Measurements from ENCODE around the gene TMEM44.
"Not testable (repeated sequence)": the region's sequence is repeated elsewhere in the genome, so short reads cannot be mapped to it uniquely, and the experiment has no call there.

The TMEM44 gene

GRCh38 chr3:194638991-194639605, 5.9 kb upstream of the TMEM44 start:
- no peak for DNase-seq

GRCh38 chr3:194637541-194638400, 4.6 kb upstream of the TMEM44 start:
- DNase-seq: no peak

GRCh38 chr3:194637066-194637465, 3.8 kb upstream of the TMEM44 start:
- DNase-seq: no peak

DNA sequence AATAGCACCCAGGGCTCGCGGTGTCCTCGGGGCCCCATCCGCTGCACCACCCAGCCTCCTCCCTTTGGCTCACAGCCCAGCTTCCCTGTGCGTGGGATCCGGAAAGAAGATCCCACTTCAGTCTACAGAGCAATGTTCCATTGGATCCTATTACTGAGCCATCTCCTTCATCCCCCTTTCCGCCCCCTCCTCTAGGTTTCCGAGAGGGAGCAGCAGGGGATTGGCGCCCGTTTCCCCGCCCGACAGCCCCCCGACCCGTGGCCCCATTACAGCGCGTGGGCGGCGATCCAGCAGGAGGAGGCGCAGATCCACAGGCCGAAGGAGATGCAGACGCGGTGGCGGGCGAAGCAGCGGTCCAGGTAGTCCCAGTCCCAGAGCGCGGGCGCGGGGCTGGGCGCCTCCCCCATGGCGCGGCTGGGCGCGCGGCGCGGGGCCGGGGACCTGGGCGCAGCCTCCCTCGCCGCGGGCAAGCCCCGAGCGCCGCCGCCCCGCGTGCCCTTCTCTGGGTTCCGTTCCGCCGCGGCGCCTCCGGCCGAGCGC, 340 bp downstream of the TMEM44 start:
- DNase-seq: peak; percentile 7

DNA sequence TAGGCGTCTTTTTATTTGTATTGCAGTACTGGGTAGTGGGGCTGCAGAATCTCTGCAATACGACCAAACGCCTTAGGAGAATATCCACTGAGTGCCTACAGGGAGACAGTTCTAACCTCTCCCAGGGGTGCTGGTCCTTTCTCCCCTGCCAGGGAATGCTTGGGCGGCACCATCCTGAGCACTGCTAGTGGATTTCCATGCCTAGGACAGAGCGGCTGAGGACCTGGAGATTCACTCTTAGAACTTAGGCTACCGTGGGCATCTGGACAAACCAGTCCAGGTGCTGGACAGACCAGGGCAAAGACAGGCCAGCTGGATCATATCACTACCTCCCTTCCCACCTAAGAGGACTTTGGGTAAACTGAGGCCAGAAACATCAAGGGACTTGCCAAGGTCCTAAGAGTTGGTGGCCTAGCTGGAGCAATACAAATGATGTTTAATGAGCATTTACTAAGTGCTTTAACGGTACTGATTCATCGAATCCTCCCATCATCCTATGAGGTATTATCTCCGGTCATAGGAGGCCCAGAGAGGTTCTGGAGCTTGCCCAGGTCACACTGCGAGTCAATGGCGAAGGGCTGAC, 902 bp downstream of the TMEM44 start:
- no peak for DNase-seq

GRCh38 chr3:194631696-194632095, 1.5 kb downstream of the TMEM44 start:
- DNase-seq: no peak

DNA sequence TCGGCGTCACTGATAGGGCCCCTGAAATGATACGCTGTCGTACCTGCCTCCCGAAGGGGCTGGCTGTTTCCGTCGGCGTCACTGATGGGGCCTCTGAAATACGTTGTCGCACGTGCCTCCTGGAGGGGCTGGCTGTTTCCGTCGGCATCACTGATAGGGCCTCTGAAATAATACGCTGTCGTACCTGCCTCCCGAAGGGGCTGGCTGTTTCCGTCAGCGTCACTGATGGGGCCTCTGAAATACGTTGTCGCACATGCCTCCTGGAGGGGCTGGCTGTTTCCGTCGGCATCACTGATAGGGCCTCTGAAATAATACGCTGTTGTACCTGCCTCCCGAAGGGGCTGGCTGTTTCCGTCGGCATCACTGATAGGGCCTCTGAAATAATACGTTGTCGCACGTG, 2.5 kb downstream of the TMEM44 start:
- not testable (repeated sequence) for DNase-seq

DNA sequence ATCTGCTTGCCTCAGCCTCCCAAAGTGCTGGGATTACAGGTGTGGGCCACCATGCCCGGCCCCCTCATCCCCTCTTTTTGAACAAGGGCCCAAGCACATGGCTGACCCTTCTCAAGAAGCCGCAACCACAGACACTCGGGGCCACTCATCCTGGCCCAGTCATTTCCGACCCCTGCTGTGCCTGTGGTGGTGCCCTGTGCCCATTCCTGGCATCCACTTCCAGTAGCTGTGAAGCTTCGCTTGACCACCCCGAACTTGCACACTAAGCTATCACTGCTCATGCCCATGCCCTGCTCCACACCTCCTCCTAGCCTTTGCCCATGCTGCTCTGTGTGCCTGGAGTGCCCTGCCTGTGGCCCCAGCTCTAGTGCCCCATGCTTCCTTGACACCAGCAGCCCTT, 8.3 kb downstream of the TMEM44 start:
- no peak for DNase-seq

DNA sequence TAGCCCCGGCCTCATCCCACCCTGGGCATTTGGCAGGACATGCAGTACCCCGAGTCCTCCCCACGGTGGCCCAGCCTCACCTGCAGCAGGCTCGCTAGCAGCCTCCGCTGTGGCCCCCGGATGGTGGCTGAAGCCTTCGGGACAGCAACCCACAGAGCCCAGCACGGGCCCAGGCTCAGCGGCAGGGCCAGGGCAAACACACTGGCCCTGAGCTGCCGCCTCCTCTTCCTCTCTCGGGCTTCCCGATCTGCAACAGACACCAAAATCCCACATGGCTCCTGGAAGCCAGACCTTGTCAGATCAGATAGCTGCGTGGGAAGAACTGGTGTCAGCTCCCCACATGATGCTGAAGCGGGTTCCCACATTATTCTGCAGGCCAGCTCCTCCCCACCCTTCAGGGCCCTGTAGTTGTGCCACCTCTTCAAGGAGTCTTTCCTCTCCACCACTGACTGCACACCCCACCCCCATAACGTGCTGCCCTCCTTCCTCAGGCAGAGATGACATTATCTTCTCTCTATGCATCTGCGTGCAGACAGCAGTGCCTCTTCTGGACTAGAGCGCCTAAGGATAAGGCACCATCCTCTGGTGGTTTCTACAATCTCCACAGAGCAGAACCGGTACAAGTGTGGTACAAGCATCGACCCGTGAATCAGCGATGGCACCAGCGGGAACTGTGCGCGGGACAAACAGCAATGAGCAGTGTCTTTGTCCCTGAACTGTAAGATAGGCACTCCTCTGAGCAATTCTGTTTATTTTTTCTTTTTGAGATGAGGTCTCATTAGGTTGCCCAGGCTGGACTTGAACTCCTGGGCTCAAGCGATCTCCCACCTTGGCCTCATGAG, 9.5 kb downstream of the TMEM44 start:
- DNase-seq: no peak

- DNase-seq: no peak
Observed at GRCh38 chr3:194622621-194623340, 10.4 kb downstream of the TMEM44 start.

DNA sequence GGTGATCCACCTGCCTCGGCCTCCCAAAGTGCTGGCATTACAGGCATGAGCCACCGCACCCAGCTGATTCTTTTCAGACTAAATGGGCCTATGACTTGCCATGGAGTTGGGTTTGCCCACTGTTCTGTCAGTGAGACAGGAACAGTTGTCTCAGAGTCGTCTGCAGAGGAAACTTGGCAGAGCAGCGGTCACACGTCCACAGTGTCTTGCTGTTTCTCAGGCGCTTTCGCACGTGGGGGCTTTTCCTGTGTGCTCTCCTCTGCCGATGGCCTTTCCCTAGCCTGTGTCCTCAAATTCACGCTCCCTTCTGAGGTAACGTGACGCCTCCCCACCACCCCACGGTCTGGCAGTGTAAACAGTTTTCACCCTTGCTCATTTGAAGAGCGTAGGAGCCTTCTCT, 11.3 kb downstream of the TMEM44 start:
- DNase-seq: no peak

DNA sequence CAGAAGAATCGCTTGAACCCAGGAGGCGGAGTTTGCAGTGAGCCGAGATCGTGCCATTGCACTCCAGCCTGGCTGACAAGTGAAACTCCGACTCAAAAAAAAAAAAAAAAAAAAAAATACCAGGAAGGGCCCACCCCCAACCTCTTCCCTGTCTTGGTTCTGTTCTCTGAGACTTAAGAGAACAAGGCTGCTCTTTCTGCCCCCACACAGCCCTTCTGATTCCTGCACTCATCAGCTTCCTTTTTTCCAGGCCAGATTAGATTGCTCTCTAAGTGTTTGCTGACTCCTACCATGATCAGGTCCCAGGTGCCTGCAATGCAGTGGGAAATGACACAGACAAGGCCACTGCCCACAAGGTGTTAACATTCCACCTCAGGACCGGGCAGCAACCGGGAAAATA, 13.0 kb downstream of the TMEM44 start:
- DNase-seq: no peak

GRCh38 chr3:194619741-194620140, 13.5 kb downstream of the TMEM44 start:
- DNase-seq: no peak

- DNase-seq: no peak
Observed at GRCh38 chr3:194618858-194619608, 14.2 kb downstream of the TMEM44 start.

DNA sequence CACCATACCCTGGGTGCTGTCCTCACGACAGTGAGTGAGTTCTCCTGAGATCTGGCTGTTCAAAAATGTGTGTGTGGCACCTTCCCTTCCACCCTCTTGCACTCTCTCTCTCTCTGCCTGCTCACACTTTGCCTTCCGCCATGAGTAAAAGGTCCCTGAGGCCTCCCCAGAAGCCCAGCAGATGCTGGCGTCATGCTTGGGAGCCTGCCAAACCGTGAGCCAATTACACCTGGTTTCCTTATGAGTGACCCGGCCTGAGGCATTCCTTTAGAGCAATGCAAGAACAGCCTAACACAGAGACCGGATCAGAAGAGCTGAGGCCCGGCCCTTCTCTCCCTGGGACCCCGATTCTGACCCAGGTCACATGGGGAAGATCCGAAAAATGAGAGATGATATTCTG, 15.4 kb downstream of the TMEM44 start:
- no peak for DNase-seq

- DNase-seq: no peak
Observed at GRCh38 chr3:194617143-194617671, 16.0 kb downstream of the TMEM44 start.

GRCh38 chr3:194615226-194615625, 18.0 kb downstream of the TMEM44 start:
- no peak for DNase-seq

- DNase-seq: no peak
Observed at GRCh38 chr3:194612221-194612620, 21.0 kb downstream of the TMEM44 start.

GRCh38 chr3:194610689-194611088, 22.5 kb downstream of the TMEM44 start:
- DNase-seq: no peak

GRCh38 chr3:194609601-194610000, 23.6 kb downstream of the TMEM44 start:
- DNase-seq: no peak

GRCh38 chr3:194608981-194609380, 24.2 kb downstream of the TMEM44 start:
- DNase-seq: no peak

Measured in NCI-H1694 (cell line).